ENCODE data around the gene ZNF408.
A peak's percentile ranks its signal among the peaks of the same experiment; 100 is the strongest.
"Not testable (repeated sequence)": the region's sequence is repeated elsewhere in the genome, so short reads cannot be mapped to it uniquely, and the experiment has no call there.

Gene ZNF408

GRCh38 chr11:46698597-46698996 lies 2.2 kb upstream of the ZNF408 start:
- DNase-seq = no peak

- DNase-seq = no peak
These were observed 335 bp downstream of the ZNF408 start for GRCh38 chr11:46701078-46701654.

DNA sequence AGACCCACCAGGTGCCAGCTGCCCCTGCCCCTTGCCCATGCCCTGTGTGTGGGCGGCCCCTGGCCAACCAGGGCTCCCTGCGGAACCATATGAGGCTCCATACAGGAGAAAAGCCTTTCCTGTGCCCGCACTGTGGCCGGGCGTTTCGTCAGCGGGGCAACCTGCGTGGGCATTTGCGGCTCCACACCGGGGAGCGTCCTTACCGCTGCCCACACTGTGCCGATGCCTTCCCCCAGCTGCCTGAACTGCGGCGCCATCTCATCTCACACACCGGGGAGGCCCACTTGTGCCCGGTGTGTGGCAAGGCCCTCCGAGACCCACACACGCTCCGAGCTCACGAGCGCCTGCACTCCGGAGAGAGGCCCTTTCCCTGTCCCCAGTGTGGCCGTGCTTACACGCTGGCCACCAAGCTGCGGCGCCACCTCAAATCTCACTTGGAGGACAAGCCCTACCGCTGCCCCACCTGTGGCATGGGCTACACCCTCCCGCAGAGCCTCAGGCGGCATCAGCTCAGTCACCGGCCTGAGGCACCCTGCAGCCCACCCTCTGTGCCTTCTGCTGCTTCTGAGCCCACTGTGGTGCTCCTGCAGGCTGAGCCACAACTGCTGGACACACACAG lies 4.3 kb downstream of the ZNF408 start:
- DNase-seq = no peak

- no peak for DNase-seq
These were observed 6.1 kb downstream of the ZNF408 start for GRCh38 chr11:46706886-46707285.

- not testable (repeated sequence) for DNase-seq
These were observed 8.5 kb downstream of the ZNF408 start for GRCh38 chr11:46709351-46709750.

DNA sequence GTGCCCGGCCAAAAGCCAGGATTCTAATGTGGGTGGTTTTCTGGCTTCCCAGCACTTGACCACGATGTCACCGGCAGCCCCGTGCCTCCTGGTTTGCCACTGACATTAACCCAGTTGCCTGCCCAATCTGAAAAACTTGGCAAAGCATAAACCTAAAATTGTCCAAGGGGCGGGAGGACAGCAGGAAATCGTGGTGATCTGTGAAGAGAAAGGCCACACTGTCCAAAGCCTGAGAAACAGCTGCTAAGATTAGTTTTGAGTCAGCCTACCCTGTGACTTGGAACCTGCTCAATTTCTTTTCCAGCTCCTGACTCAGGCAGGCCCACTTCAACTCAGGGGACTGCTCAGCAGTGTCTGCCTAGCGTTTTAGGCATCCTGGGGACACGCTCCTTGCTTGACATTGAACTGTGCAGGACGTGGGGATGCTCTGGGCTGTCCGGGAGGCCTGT lies 10.0 kb downstream of the ZNF408 start:
- DNase-seq = peak; percentile 92

GRCh38 chr11:46711303-46711702 lies 10.5 kb downstream of the ZNF408 start:
- no peak for DNase-seq

DNA sequence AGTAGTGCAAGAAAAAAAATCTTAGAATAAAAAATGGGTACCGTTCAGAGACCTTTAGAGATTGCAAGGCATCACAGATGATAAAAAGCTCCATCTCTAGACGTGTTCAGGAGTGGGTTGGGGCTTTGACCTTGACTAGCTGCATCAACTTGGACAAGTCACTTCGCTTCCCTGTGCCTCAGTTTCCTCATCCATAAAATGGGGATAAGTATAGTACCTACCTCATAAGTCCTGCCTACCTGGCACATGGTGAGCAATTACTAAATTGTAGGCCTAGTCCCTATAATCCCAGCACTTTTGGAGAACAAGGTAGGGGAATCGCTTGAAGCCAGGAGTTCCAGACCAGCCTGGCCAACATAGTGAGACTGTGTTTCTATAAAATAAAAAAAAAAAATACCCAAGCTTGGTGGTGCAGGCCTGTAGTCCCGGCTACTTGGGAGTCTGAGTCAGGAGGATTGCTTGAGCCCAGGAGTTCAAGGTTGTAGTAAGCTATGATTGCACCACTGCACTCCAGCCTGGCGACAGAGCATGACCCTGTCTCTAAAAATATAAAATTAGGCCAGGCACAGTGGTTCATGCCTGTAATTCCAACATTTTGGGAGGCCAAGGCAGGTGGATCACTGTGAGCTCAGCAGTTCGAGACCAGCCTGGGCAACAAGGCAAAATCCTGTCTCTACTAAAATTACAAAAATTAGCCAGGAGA lies 12.2 kb downstream of the ZNF408 start:
- DNase-seq = no peak

DNA sequence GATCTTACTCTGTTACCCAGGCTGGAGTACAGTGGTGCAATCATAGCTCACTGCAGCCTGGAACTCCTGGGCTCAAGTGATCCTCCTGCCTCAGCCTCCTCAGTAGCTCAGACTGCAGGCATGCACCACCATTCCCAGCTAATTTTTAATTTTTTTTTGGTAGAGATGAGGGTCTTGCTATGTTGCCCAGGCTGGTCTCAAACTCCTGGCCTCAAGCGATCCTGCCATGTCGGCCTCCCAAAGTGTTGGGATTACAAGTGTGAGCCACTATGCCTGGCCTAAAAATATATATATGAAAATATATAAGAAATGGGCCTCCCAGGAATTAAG lies 17.0 kb downstream of the ZNF408 start:
- DNase-seq = not testable (repeated sequence)

DNA sequence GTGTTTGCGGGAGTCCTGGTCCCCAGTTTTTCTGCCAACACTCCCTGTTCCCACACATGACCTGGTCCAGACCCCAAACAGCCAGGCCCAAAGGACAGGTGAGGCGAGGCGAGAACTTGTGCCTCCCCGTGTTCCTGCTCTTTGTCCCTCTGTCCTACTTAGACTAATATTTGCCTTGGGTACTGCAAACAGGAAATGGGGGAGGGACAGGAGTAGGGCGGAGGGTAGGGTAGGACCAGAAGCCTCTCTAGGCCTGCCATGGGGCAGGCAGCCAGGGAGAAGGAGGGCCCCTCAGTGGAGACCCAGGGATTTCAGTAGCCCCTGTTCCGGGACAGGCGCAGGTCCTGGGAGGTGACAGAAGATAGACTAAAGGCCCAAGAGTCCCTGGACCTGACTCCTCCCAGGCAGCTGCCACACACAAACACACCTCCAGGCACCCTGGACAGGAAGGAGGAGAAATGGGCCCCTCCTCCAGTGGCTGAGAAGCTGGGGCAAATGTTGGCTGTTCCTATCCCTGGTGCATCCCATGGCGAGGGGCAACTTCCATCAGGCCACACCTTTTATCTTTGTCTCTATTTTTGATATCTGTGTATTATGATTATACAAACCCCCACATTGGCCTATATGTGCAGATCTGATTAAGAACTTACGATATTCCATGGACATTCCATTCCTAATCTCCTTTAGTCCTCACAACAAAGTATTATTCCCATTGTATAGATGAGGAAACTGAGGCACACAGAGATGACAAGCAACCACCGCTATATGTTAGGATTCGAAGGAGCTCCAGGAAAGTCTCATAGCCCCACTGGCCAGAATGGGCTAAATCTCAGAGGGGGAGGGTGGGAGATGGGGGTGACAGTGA lies 17.6 kb downstream of the ZNF408 start:
- no peak for DNase-seq

GRCh38 chr11:46719048-46719542 lies 18.3 kb downstream of the ZNF408 start, which contains the start of gene F2:
Gene F2, plus strand, starts transcription at chr11:46719213. Its CDS starts 23 bp downstream, at chr11:46719236.
- DNase-seq = no peak

- no peak for DNase-seq
These were observed 18.9 kb downstream of the ZNF408 start for GRCh38 chr11:46719543-46720218.

GRCh38 chr11:46721286-46721685 lies 20.5 kb downstream of the ZNF408 start:
- DNase-seq = no peak

GRCh38 chr11:46722566-46723358 lies 21.9 kb downstream of the ZNF408 start:
- no peak for DNase-seq

DNA sequence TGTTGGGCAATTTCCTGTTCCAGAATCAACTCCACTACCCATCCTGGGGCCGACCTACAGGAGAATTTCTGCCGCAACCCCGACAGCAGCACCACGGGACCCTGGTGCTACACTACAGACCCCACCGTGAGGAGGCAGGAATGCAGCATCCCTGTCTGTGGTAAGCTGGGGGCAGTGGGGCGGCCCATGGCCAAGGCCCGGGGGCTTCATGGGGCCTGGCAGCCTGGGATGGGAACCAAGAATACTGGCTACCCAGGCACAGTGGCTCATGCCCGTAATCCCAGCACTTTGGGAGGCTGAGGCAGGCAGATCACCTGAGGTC lies 22.5 kb downstream of the ZNF408 start:
- DNase-seq = no peak

- DNase-seq = no peak
These were observed 23.3 kb downstream of the ZNF408 start for GRCh38 chr11:46724088-46724487.

- no peak for DNase-seq
These were observed 24.7 kb downstream of the ZNF408 start for GRCh38 chr11:46725338-46726205.

DNA sequence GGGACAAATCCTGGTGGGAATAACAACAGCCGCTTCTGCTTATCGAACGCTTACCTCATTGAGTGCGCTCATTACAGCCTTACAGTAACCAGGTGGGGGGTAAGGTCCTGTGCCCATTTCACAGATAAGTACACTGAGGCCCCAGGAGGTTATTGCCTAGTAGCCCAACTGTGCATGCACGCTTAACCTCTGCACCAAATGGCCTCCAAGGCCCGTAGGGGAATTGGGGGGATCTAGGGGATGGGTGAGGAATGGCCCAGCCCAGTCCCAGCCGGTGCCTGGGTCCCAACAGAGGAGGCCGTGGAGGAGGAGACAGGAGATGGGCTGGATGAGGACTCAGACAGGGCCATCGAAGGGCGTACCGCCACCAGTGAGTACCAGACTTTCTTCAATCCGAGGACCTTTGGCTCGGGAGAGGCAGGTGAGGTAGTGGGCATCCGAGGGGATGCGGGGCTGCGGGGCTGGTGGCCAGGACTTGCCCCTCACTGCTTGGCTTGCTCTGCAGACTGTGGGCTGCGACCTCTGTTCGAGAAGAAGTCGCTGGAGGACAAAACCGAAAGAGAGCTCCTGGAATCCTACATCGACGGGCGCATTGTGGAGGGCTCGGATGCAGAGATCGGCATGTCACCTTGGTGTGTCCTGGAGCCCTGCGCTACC lies 25.5 kb downstream of the ZNF408 start:
- no peak for DNase-seq

DNA sequence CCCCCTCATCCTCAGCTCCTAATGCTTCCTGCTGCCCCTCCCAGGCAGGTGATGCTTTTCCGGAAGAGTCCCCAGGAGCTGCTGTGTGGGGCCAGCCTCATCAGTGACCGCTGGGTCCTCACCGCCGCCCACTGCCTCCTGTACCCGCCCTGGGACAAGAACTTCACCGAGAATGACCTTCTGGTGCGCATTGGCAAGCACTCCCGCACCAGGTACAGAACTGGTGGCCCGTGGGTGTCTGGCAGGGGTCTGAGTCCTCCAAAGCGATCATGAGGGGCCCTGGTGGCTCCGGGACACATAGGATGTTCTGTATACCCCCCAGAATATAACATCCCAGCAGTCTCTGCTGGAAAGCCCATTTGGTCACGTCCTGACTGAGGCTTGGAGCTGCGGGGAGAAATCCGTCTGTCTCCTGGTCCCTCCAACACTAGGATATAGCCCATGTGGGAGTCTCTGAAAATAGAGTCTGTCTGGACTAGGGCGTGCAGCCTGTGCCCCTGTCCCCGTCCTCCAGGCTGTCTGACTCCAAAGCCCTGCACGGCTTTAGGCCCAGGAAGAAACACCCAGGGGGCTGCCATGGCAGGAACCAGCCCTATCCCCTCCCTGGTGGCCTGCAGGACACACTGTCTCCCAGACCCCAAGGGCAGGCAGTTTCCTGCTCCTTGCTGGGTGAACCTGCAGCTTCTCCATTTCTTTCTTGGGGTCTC lies 27.3 kb downstream of the ZNF408 start:
- DNase-seq = no peak

DNA sequence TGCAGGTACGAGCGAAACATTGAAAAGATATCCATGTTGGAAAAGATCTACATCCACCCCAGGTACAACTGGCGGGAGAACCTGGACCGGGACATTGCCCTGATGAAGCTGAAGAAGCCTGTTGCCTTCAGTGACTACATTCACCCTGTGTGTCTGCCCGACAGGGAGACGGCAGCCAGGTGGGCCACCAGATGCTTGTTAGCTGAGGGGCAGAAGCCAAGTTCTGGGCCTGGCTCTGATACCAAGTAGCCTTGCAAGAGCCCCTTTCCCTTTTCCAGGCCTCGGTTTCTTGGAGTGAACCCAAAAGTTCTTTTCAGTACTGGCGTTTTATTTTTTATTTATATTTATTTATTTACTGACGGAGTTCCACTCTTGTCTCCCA lies 27.8 kb downstream of the ZNF408 start:
- no peak for DNase-seq
